GM19397 (cell line): ENCODE results near the gene SRF.

Source experiments
- ATAC-seq: cut with Tn5 transposase; IDR thresholded peaks from one replicate; pipeline ENCODE4 v1.9.1; 2021; ENCODE audit warnings: mild to moderate bottlenecking, moderate library complexity; ENCODE audit not compliant: unreplicated experiment

The SRF gene

DNA sequence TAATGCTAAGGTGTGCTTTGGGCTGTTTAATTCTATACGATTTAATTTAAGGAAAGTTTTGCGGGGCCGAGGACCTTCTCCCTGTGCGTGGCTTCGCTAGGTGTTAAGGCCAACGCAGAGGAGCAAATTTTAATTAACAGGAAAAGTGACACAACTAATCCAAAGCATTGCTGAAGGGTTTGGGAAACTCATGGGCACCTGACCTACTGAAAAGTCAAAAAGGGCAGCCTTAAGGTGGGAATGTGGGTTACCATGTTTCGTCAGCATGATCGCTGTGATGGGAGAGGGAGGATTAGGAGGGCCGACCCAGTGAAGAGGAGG, 10.5 kb downstream of the SRF start:
- no peak for ATAC-seq

DNA sequence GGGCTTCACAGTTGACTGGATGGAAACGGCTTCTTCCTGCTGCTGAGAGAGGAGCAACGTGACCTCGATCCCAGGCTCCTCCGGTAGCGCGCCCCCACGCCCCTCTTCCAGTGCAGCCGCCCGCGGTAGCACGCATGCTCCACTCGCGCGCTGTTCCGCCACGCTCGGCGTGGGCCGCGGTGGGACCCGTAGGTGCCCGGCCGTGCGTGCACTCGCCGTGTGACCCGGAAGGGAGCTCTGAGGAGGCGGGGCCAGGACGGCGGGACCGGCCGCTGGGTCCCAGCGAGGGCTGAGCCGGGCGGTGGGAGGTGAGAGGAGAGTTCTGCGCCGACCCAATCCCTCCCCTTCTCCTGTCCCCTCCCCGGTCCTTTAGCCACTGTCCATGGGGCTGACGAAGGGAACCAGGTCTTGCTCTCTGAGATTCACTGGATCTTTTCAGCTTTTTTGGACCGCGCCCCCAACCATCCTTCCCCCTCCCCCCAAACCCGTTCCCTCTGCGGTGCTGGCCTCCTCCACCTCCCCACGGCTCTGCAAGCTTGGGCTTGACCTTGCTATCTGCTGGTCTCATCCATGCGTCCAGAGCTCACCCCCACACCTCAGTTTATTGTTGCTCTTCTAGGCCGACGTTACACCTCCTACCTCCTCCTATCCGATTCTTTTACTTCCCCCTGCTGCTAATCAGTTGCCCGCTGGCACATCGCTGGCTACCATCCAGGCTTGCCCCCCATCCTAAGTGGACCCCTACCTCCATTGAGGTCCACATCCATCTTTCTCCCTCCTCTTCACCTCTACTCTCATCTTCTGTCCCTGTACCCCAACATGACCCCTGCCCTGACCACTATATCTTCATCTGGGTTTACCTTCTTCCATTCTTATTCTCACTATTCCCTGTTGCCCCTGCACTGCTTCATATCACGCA, 11.1 kb downstream of the SRF start, which contains the start of gene CUL9:
Gene CUL9, plus strand, starts transcription at position 255 of the 919 bp plus-strand sequence. CDS start 2,115 bp downstream, outside the sequence.
- peak; percentile 95 for ATAC-seq

DNA sequence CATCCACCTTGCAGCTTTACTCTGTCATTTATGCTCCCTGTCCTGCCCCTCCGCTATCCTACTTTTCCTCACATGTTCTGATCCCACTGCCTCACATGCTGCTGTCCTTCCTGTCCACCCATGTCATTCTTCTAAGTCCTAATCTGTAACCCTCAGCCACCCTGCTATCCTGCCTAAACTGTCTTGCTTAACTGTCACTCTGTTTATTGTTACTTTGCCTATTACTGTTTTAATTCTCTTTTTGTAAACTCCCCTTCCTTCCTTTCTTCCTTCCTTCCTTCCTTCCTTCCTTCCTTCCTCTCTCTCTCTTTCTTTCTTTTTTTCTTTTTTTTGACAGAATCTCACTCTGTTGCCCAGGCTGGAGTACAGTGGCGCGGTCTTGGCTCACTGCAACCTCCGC, 12.4 kb downstream of the SRF start:
- ATAC-seq: no peak

- no peak for ATAC-seq
Observed at GRCh38 chr6:43184268-43184985, 13.4 kb downstream of the SRF start.

DNA sequence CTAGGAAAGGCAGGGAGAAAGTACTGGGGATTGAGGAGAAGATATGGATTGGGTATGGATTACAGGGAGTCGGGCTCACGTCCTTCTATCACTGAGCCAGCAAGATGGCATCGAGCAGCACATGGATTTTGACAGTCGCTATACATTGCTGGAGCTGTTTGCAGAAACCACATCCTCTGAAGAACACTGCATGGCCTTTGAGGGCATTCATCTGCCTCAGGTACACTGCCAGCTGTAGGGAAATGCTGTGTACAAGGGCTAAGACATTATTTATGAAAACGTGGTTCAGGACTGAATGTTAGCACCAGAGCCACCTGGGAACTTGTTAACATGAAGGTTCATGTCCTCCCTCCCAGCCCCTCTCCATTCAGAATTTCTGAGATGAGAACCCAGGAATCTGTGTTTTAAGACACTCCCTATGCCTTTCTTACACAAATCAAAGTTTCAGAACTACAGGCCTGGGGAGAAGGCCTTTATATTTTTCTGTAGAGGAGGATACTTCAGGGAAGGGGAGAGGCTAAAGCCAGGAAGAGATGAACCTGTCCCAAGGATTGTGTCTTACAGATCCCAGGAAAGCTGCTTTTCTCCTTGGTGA, 14.4 kb downstream of the SRF start:
- no peak for ATAC-seq

DNA sequence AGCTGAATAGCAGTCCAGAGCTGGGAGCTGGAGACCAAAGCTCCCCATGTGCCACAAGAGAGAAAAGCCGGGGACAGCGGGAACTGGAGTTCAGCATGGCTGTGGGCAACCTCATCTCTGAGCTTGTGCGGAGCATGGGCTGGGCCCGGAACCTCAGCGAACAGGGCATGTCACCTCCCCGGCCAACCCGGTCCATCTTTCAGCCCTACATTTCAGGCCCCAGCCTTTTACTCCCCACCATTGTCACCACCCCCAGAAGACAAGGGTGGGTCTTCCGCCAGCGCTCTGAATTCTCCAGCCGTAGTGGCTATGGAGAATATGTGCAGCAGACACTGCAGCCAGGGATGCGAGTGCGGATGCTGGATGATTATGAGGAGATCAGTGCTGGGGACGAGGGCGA, 14.9 kb downstream of the SRF start:
- ATAC-seq: no peak

GRCh38 chr6:43186706-43187105, 15.6 kb downstream of the SRF start:
- ATAC-seq: no peak

- no peak for ATAC-seq
Observed at GRCh38 chr6:43187821-43188220, 16.8 kb downstream of the SRF start.

DNA sequence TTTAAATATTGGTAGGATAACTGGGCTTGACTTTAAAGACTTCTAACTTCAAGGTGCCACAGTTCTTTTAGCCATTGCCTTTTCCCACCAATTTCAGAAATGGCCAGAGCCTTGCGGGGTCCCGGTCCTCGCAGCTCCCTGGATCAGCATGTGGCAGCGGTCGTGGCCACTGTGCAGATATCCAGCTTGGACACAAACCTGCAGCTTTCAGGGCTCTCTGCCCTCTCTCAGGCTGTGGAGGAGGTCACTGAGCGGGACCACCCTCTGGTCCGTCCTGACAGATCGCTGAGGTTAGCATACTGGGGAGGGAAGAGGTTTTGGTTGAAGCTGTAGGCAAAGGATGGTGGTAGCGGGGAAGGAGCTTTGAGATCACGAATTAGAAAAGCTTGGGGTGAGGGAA, 17.4 kb downstream of the SRF start:
- no peak for ATAC-seq

GRCh38 chr6:43189776-43190304, 18.8 kb downstream of the SRF start:
- ATAC-seq: no peak

DNA sequence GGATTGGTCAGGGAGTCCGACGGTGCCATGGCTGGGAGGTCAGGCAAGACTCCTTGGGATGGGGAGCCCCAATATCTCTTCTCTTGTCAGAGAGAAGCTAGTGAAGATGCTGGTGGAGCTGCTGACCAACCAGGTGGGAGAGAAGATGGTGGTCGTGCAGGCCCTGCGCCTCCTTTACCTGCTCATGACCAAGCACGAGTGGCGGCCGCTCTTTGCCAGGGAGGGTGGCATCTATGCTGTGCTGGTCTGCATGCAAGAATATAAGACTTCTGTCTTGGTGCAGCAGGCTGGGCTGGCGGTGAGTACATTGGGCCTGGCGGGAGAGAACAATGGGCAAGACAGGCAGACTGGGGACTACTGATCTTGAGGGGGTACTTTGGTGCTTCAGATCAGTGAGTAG, 21.8 kb downstream of the SRF start:
- ATAC-seq: no peak

DNA sequence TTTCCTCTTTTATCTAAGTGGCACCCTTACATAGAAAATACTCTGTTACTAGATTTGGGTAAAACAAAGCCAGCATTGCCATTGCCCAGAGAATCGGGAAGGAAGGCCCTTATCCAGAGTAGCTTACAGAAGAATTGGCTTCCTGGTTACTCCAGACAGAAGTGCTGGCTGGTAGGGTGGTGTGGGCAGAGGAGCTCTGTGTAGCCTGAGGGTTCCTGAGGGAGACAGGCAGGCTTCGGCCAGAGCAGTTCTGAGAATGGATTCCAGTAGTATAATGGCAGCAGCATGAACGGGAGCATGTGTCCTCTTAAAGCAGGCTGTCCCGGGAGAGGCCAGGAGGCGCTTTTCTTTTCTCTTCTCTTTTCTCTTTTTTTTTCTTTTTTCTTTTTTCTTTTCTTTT, 22.9 kb downstream of the SRF start:
- no peak for ATAC-seq

DNA sequence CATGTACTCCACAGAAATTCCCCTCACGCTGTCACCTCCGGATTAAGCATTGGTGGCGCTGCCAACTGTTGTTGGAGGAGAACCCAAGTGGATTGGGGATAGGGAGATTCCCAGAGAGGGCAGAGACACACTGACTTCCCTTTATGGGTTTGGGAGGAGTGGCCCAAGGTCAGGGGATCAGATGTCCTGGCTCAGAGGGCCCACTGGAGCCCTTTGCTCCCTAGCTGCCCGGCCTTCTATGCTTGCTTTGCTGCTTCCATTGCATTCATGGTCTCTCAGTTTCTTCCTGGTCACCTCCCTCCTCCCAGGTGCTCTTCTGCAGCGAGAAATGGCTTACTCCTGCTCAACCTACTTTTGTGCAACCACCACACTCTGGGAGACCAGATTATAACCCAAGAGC, 25.3 kb downstream of the SRF start:
- no peak for ATAC-seq

DNA sequence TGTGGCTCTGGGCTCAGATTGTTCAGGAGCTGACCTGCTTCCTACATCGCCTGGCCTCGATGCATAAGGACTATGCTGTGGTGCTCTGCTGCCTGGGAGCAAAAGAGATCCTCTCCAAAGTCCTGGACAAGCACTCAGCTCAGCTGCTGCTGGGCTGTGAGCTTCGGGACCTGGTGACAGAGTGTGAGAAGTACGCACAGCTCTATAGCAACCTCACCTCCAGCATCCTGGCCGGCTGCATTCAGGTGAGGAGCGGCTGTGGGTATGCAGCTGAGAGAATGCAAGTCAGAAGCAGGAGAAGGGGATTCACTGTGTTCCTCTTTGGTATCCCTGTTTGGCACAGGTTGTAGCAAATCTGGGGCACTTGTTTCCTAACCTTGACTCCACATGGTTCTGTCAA, 28.8 kb downstream of the SRF start:
- no peak for ATAC-seq

- no peak for ATAC-seq
Observed at GRCh38 chr6:43200541-43200940, 29.5 kb downstream of the SRF start.

- ATAC-seq: no peak
Observed at GRCh38 chr6:43202451-43202850, 31.4 kb downstream of the SRF start.

DNA sequence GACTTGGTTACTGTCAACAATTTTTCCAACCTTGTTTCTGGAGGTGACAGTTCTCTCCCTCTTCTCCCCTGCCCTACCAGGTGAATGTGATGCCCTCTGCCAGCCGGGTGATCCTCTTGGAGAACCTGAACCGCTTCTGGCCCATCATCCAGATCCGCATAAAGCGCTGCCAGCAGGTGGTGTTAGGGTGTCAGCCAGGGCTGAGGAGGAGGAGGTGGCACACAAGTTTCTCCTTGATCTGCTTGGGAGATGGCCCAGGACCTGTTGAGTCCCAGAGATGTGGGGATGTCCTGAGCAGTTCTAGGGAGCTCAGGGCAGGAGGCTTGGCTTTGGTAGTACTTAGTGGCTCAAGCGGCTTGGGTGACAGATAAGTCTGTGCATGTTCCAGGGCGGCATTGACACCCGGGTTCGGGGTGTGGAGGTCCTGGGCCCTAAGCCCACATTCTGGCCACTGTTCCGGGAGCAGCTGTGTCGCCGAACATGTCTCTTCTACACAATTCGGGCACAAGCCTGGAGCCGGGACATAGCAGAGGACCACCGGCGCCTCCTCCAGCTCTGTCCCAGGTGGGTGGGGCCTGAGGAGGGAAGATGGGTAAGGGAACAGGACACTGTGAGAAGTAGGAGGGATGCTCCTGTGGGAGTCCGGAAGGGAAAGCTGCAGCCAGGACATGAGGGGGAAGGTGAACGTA, 32.1 kb downstream of the SRF start:
- no peak for ATAC-seq

DNA sequence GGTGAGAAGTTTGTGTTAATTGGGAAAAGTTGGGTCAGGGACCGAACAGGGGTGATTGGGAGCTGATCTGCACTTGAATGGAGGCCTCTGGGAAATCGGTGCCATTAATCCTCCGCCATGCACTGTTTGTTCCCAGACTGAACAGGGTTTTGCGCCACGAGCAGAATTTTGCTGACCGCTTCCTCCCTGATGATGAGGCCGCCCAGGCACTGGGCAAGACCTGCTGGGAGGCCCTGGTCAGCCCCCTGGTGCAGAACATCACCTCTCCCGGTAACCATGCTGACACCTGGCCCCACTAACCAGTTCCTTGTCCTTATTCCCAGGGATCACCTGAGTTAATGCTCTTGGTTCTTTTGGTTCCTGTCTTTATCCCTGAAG, 32.6 kb downstream of the SRF start:
- ATAC-seq: no peak

- ATAC-seq: no peak
Observed at GRCh38 chr6:43204271-43205105, 33.4 kb downstream of the SRF start.

- no peak for ATAC-seq
Observed at GRCh38 chr6:43205849-43206248, 34.8 kb downstream of the SRF start.
